Kidney (tissue), 14 donors: Measurements from ENCODE around the gene ARL5A. TPM values are rescaled to one million over a fixed set of nuclear protein-coding genes. Genes with fewer than 3 reads are reported as not detected.
A peak's percentile ranks its signal among the peaks of the same experiment; 100 is the strongest.

Experiments
- DNase-seq, 5 donors: peaks; one replicate each; pipeline ENCODE4 v3.0.0-alpha.2; 2013 to 2020
- FAIRE-seq: peaks from 2 replicates; lab custom pipeline; 2012; peaks lifted over from hg19 to GRCh38; lab: Jason Lieb, UNC
- H3K27ac ChIP-seq, 2 donors: one replicate each; pipeline ENCODE4 v1.7.0; 2013; ENCODE audit warnings: low read depth in 2 of 2, low read length in 2 of 2, inconsistent platforms in 1 of 2
- H3K27me3 ChIP-seq: one replicate; pipeline ENCODE4 v1.7.1; 2013; ENCODE audit warnings: low read length, inconsistent platforms; ENCODE audit not compliant: control insufficient read depth, insufficient read depth
- H3K36me3 ChIP-seq, 3 donors: one replicate each; pipeline versions ENCODE4 v1.7.0 to v1.7.1; 2013; ENCODE audit warnings: low read length in 3 of 3, control low read depth in 1 of 3, inconsistent platforms in 1 of 3; ENCODE audit not compliant: insufficient read depth in 3 of 3, control insufficient read depth in 2 of 3
- H3K4me1 ChIP-seq, 3 donors: one replicate each; pipeline versions ENCODE4 v1.7.0 to v1.7.1; 2013; ENCODE audit warnings: low read length in 3 of 3, inconsistent platforms in 1 of 3, low read depth in 1 of 3; ENCODE audit not compliant: control insufficient read depth in 2 of 3, insufficient read depth in 2 of 3
- H3K4me3 ChIP-seq, 3 donors: one replicate each; pipeline versions ENCODE4 v1.7.0 to v1.8.1; 2013; ENCODE audit warnings: low read length in 3 of 3, control low read depth in 1 of 3, inconsistent platforms in 1 of 3
- H3K9ac ChIP-seq, 3 donors: one replicate each; pipeline versions ENCODE4 v1.7.0 to v1.7.1; 2013; ENCODE audit warnings: low read length in 3 of 3, control low read depth in 1 of 3, inconsistent platforms in 1 of 3
- H3K9me3 ChIP-seq, 3 donors: one replicate each; pipeline versions ENCODE4 v1.7.0 to v1.7.1; 2013; ENCODE audit warnings: low read length in 3 of 3, control low read depth in 1 of 3, inconsistent platforms in 1 of 3; ENCODE audit not compliant: control insufficient read depth in 2 of 3, insufficient read depth in 1 of 3
- CTCF ChIP-seq: IDR thresholded peaks from 3 replicates; pipeline ENCODE4 v1.5.1; 2012; ENCODE audit warnings: mild to moderate bottlenecking, moderate library complexity, borderline replicate concordance; ENCODE audit not compliant: insufficient read depth; ENCODE audit errors: extremely low read depth
- intact Hi-C: fragments of 100-400 bp; cut with DNase I; formaldehyde crosslinking; loops from one replicate; pipeline ENCODE4 v1.11.1; 2022
- polyA plus RNA-seq: library from polyadenylated mRNA; stranded (reverse); fragments of 350-450 nt; fragmentation: Illumina TruSeq; extraction: RNeasy Lipid Tissue Mini Kit (QIAGEN cat#74804); gene quantifications from one replicate; pipeline ENCODE4 v1.2.3, GENCODE V29; 2014; ENCODE audit warnings: low read depth, low replicate concordance; ENCODE audit not compliant: insufficient read depth
- total RNA-seq: library from RNA; stranded (reverse); fragmentation: NEBNext Ultra II Directional; extraction: Animal tissue kit (Norgen Biotek cat#: 25700); gene quantifications from one replicate; pipeline ENCODE4 v1.2.1, GENCODE V29; 2021
- donor health status: control.
- donor health status: control.
- donor health status: control.
- donor health status: control.
- donor health status: control.
- donor health status: DM: yes; HTN: yes; CAD: no.
- donor health status: Normal renal cell carcinoma (clear cell type).

The ARL5A gene
- total and polyA plus RNA-seq, 2 donors from 2014 or later = 18.1 to 47.3 TPM

- H3K4me1 ChIP-seq = peaks cover 0 to 3% (median 0%) of the 10 kb centered on the region in 3 donors
- DNase-seq (no peak), FAIRE-seq (no peak)
- H3K4me3 ChIP-seq = no peak overlapping the region
- intact Hi-C loops = no loop called here
- no peaks in the 10 kb centered on the region for H3K9me3 ChIP-seq
- H3K36me3 ChIP-seq = no peaks in the 10 kb centered on the region
- no peak overlapping the region for H3K9ac ChIP-seq
- H3K27me3 ChIP-seq = no peaks in the 10 kb centered on the region
- no peak for TF ChIP-seq CTCF
- H3K27ac ChIP-seq = no peak overlapping the region
Measured at GRCh38 chr2:151853070-151853758, 25.0 kb upstream of the ARL5A start.

GRCh38 chr2:151852260-151853069, 24.2 kb upstream of the ARL5A start:
- Histone ChIP-seq H3K4me1 (peaks cover 0 to 3% (median 0%) of the 10 kb centered on the region in 3 donors), H3K9ac (no peak overlapping the region), H3K27me3 (no peaks in the 10 kb centered on the region), H3K4me3 (no peak overlapping the region), H3K36me3 (no peaks in the 10 kb centered on the region), H3K9me3 (no peaks in the 10 kb centered on the region), H3K27ac (no peak overlapping the region)
- TF ChIP-seq CTCF = no peak
- intact Hi-C loops = no loop called here
- FAIRE-seq (no peak), DNase-seq (no peak)

GRCh38 chr2:151851761-151852160, 23.5 kb upstream of the ARL5A start:
- no peaks in the 10 kb centered on the region for H3K9me3 ChIP-seq
- intact Hi-C loops = no loop called here
- H3K27ac ChIP-seq = no peak overlapping the region
- no peak overlapping the region for H3K4me3 ChIP-seq
- H3K27me3 ChIP-seq = no peaks in the 10 kb centered on the region
- no peak overlapping the region for H3K9ac ChIP-seq
- H3K36me3 ChIP-seq = no peaks in the 10 kb centered on the region
- peaks cover 0 to 3% (median 0%) of the 10 kb centered on the region in 3 donors for H3K4me1 ChIP-seq
- DNase-seq (peak in 3 of 5 donors; percentile 52 to 81 (median 76)), FAIRE-seq (no peak)
- TF ChIP-seq CTCF = no peak
